Panc1 (cell line): ENCODE measurements around the gene PROSER1. TPM values are rescaled to one million over a fixed set of nuclear protein-coding genes. Genes with fewer than 3 reads are reported as not detected.

Source experiments
- ATAC-seq: fragments of 200-7000 bp; cut with Tn5 transposase; 2 replicates; pipeline ENCODE4 v1.9.1; 2020; ENCODE audit warnings: mild to moderate bottlenecking, moderate library complexity
- BruUV-seq: library from RNA; stranded (reverse); fragments of 400-500 nt; replicated peaks from 2 replicates; lab custom pipeline; 2021; lab: Mats Ljungman, UMichigan
- CTCF ChIA-PET: fragments of 300-600 bp; sonication (Branson Sonifier 250); formaldehyde crosslinking; loops from one replicate; lab custom pipeline; 2022; ENCODE audit warnings: antibody characterized with exemption; lab: Charles Lee
- POLR2A ChIA-PET: fragments of 300-600 bp; sonication (Branson Sonifier 250); formaldehyde crosslinking; loops from one replicate; lab custom pipeline; 2022; ENCODE audit warnings: antibody characterized with exemption; lab: Charles Lee
- DNase-seq: peaks from one replicate; pipeline ENCODE4 v3.0.0-alpha.2; 2010; ENCODE audit warnings: low read depth, low spot score
- H3K27ac ChIP-seq: 2 replicates; pipeline ENCODE4 v1.5.1; 2011; ENCODE audit warnings: mild to moderate bottlenecking, low read length, inconsistent platforms
- H3K27me3 ChIP-seq: fragments of 200-500 bp; sonication (Bioruptor generic); 2 replicates; pipeline ENCODE4 v1.6.0; 2014; ENCODE audit warnings: low read length, inconsistent platforms; ENCODE audit not compliant: control insufficient read depth, insufficient read depth
- H3K36me3 ChIP-seq: fragments of 200-500 bp; sonication (Bioruptor generic); 2 replicates; pipeline ENCODE4 v1.5.1; 2014; ENCODE audit warnings: inconsistent platforms, mild to moderate bottlenecking, low read length, moderate library complexity; ENCODE audit not compliant: control insufficient read depth, insufficient read depth
- H3K4me1 ChIP-seq: 2 replicates; pipeline ENCODE4 v1.5.1; 2011; ENCODE audit warnings: inconsistent platforms, mild to moderate bottlenecking, low read length, moderate library complexity; ENCODE audit not compliant: control insufficient read depth, insufficient read depth
- H3K4me3 ChIP-seq, 2 experiments: 2 replicates each; pipeline ENCODE4 v1.5.1; 2011 to 2012; ENCODE audit warnings: low read depth in 2 of 2, low read length in 2 of 2, mild to moderate bottlenecking in 2 of 2, inconsistent platforms in 1 of 2, moderate library complexity in 1 of 2
- H3K9me3 ChIP-seq: fragments of 200-500 bp; sonication (Bioruptor generic); 2 replicates; pipeline ENCODE4 v1.5.1; 2014; ENCODE audit warnings: low read depth, mild to moderate bottlenecking, inconsistent platforms, low read length, moderate library complexity; ENCODE audit not compliant: control insufficient read depth, insufficient read depth
- POLR2AphosphoS5 ChIP-seq: IDR thresholded peaks from 2 replicates; pipeline ENCODE4 v1.6.1; 2012; ENCODE audit warnings: mild to moderate bottlenecking, low read depth, low read length, moderate library complexity
- REST ChIP-seq, 2 experiments: IDR thresholded peaks; 2 replicates each; pipeline ENCODE4 v1.6.1; 2011 to 2012; ENCODE audit warnings: low read depth in 2 of 2, control low read depth in 1 of 2, low read length in 1 of 2, mild to moderate bottlenecking in 1 of 2, moderate library complexity in 1 of 2; ENCODE audit not compliant: insufficient read depth in 1 of 2
- SIN3A ChIP-seq: IDR thresholded peaks from 2 replicates; pipeline ENCODE4 v1.6.1; 2012; ENCODE audit warnings: low read depth, mild to moderate bottlenecking, low read length, moderate library complexity, borderline replicate concordance; ENCODE audit not compliant: insufficient read depth
- TCF7L2 ChIP-seq: IDR thresholded peaks from 2 replicates; pipeline ENCODE4 v1.6.1; 2011; ENCODE audit warnings: mild to moderate bottlenecking, low read depth, low read length, inconsistent platforms
- in situ Hi-C: cut with HindIII; loops from 2 replicates; pipeline ENCODE4 v1.10.0; 2016; ENCODE audit warnings: low sequenced_read_pairs, low pct_unique_long_range_greater_than_20kb
- intact Hi-C: fragments of 100-400 bp; cut with micrococcal nuclease; formaldehyde crosslinking; loops from one replicate; pipeline ENCODE4 v1.10.0; 2022; ENCODE audit not compliant: unreplicated experiment
- total RNA-seq: library from RNA; stranded (reverse); gene quantifications from one replicate; pipeline ENCODE4 v1.2.1, GENCODE V29; 2021; ENCODE audit not compliant: unreplicated experiment
- TF ChIP-seq, protein P1 (sequence below): fragments of 450-650 bp; IDR thresholded peaks from 2 replicates; pipeline ENCODE4 v1.5.1; 2017; ENCODE audit warnings: mild to moderate bottlenecking

The PROSER1 gene
- total RNA-seq, 1 experiment from 2014 or later = 24.7 TPM

GRCh38 chr13:39025433-39025839, 12.5 kb downstream of the PROSER1 start:
- Histone ChIP-seq H3K4me3 (no peak overlapping the region), H3K4me1 (no peaks in the 10 kb centered on the region), H3K27me3 (no peaks in the 10 kb centered on the region), H3K36me3 (peaks cover 19% of the 10 kb centered on the region), H3K9me3 (no peaks in the 10 kb centered on the region), H3K27ac (no peak overlapping the region)
- ATAC-seq = no peak
- TF ChIP-seq REST (IDR thresholded peaks at IDR 0.05; ENCODE audit: insufficient read depth in 1 of 2, low read depth in 2 of 2, low read length in 1 of 2) (no peak), SIN3A (no peak), TCF7L2 (no peak), POLR2AphosphoS5 (no peak)
- TF ChIP-seq, protein P1, sequence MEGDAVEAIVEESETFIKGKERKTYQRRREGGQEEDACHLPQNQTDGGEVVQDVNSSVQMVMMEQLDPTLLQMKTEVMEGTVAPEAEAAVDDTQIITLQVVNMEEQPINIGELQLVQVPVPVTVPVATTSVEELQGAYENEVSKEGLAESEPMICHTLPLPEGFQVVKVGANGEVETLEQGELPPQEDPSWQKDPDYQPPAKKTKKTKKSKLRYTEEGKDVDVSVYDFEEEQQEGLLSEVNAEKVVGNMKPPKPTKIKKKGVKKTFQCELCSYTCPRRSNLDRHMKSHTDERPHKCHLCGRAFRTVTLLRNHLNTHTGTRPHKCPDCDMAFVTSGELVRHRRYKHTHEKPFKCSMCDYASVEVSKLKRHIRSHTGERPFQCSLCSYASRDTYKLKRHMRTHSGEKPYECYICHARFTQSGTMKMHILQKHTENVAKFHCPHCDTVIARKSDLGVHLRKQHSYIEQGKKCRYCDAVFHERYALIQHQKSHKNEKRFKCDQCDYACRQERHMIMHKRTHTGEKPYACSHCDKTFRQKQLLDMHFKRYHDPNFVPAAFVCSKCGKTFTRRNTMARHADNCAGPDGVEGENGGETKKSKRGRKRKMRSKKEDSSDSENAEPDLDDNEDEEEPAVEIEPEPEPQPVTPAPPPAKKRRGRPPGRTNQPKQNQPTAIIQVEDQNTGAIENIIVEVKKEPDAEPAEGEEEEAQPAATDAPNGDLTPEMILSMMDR = no peak
- CTCF ChIA-PET = no interaction called here
- intact Hi-C loops = no loop called here
- POLR2A ChIA-PET = no interaction called here
- DNase-seq = no peak
- BruUV-seq = no TSS peak
- in situ Hi-C loops = no loop called here

- ChIA-PET CTCF (no interaction called here), POLR2A (interaction anchor here (0.6 kb wide), 1 partner anchor 10 kb away, joined by 4 read pairs; no protein-coding TSS in a partner anchor)
- intact Hi-C loops (no loop called here), in situ Hi-C loops (no loop called here)
- Histone ChIP-seq H3K9me3 (no peaks in the 10 kb centered on the region), H3K4me3 (no peak overlapping the region), H3K4me1 (no peaks in the 10 kb centered on the region), H3K36me3 (peaks cover 19% of the 10 kb centered on the region), H3K27me3 (no peaks in the 10 kb centered on the region), H3K27ac (no peak overlapping the region)
- TF ChIP-seq POLR2AphosphoS5 (no peak), REST (IDR thresholded peaks at IDR 0.05; ENCODE audit: insufficient read depth in 1 of 2, low read depth in 2 of 2, low read length in 1 of 2) (no peak), SIN3A (no peak), TCF7L2 (no peak)
- TF ChIP-seq, protein P1 = no peak
- DNase-seq (no peak), ATAC-seq (no peak)
- BruUV-seq = no TSS peak
Measured at GRCh38 chr13:39023761-39024160, 14.1 kb downstream of the PROSER1 start.
